ENCODE results near the gene ZNF200. TPM values are rescaled to one million over a fixed set of nuclear protein-coding genes. Genes with fewer than 3 reads are reported as not detected.
A peak's percentile ranks its signal among the peaks of the same experiment; 100 is the strongest.
"Not testable (repeated sequence)": the region's sequence is repeated elsewhere in the genome, so short reads cannot be mapped to it uniquely, and the experiment has no call there.

ZNF200 gene
- total and polyA plus RNA-seq, 3 donors from 2014 or later = 41.9 to 48.3 (median 45.2) TPM

DNA sequence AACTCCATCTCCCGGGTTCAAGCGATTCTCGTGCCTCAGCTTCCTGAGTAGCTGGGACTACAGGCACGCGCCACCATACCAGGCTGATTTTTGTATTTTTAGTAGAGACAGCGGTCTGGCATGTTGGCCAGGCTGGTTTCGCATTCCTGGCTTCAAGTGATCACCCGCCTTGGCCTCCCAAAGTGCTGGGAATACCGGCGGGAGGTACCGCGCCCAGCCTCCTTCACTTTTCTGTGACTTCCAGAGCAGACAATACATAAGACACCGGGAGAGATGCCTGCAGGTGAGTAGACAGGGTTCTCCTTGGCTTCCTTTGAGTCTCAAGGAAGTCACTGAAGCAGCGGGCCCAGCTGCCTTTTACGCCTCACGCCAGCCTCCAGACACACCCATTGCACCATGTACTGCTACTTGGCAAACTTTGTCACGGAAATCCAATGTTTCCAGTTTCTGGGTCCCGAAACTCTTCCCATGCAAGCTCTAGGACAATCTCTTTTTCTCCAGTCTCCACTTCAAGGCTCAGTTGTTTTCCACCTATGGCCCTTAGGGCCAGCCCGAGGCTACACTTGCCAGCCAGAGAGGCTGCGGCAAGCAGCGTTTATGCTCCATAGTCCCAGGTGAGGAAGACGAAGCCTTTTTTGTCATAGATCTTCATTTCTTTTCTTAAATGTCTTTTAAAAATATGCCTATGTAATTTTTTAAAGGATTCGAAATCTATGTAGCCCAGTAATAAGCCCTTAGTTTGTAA lies 47.8 kb downstream of the ZNF200 start:
- Histone ChIP-seq H3K4me3 (no peak overlapping the region), H3K4me1 (peaks cover 5% of the 10 kb centered on the region), H3K36me3 (ENCODE audit: low read depth, missing control alignments) (no peaks in the 10 kb centered on the region), H3K27ac (no peak overlapping the region), H3K27me3 (peaks cover 8% of the 10 kb centered on the region), H3K9me3 (no peaks in the 10 kb centered on the region)
- WGBS, 2 donors = 55 to 56% methylated on average over 23 of the region's 23 CpGs
- intact Hi-C loops (cut with DNase I; ENCODE audit: low total_unique reads) = no loop called here
- TF ChIP-seq, protein P1, sequence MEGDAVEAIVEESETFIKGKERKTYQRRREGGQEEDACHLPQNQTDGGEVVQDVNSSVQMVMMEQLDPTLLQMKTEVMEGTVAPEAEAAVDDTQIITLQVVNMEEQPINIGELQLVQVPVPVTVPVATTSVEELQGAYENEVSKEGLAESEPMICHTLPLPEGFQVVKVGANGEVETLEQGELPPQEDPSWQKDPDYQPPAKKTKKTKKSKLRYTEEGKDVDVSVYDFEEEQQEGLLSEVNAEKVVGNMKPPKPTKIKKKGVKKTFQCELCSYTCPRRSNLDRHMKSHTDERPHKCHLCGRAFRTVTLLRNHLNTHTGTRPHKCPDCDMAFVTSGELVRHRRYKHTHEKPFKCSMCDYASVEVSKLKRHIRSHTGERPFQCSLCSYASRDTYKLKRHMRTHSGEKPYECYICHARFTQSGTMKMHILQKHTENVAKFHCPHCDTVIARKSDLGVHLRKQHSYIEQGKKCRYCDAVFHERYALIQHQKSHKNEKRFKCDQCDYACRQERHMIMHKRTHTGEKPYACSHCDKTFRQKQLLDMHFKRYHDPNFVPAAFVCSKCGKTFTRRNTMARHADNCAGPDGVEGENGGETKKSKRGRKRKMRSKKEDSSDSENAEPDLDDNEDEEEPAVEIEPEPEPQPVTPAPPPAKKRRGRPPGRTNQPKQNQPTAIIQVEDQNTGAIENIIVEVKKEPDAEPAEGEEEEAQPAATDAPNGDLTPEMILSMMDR (IDR thresholded peaks at IDR 0.05) = no peak
- TF ChIP-seq POLR2A (IDR thresholded peaks at IDR 0.05) = no peak
- DNase-seq = no peak

DNA sequence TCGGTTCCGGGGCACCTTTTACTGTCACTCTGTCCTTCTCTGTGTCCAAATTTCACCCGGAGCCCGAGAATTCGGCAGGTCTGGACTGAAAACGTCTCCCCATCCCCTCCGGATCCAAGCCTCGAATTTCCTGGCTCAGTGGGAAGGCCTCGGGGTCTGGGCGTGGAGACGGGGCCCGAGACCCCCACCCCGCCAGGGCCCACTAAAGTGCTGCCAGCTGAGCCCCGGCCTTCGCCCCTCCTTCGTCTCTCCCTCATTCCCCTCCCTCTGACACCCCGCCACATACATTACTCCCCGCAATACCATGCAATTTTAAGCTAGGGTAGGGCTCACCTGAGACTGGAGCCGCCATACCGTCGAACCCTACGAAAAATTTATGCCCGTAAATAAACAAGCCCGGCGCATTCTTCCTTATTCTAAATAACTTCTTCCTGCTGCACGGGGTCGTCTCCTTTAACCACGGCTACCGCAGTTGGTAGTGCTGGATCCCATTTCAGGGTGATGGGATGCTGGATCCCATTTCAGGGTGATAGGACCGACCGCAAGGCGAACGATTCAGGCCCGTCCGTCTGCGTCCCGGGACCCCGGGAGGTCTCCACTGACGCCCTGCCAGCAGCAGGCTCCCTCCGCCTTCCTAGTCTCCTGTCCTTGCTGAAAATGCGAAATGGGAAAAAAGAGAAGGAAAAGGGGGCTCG lies 51.4 kb downstream of the ZNF200 start:
- H3K4me3 ChIP-seq = peak overlapping the region; percentile 31 to 34
- intact Hi-C loops (cut with DNase I; ENCODE audit: low total_unique reads) = no loop called here
- TF ChIP-seq, protein P1 (IDR thresholded peaks at IDR 0.05) = no peak
- TF ChIP-seq POLR2A (IDR thresholded peaks at IDR 0.05) = no peak

DNA sequence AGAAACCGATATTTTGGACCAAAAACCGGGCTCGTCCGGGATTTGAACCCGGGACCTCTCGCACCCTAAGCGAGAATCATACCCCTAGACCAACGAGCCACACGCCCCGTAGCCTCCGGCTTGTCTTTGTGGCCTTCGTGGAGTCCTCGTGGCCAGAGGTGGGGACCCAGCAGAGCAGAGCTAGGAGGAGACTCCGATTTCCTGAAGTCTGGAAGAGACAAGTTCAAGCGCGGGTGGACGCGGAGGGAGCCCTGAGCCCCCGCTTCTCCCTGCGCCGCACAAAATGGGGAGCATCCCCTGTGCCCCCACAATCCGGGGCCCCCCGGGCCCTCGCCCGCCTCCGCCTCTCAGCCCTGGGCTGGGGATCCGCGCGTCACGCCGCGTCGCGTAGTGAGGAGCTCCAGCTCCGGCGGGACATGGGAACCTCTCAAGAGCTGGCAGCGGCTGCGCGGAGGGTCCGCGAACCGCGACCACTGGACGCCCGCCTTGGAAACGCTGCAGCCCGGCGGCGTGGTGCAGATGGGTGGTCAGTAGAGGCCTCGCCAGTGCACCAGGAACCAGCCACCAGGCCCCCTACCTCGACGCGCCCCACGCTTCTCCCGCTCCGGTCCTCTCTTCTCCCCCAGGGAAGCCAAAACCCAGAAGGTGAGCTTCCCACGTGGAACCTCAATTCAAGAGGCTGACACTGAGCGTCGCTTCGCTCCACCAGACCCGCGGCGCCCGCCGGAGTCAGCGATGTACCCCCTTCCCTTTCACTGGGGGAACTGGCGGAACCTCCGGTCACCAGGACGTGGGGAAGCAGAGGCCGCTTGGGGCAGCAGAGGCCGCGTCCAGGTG lies 52.1 kb downstream of the ZNF200 start:
- TF ChIP-seq POLR2A (IDR thresholded peaks at IDR 0.05) = no peak
- TF ChIP-seq, protein P1 (IDR thresholded peaks at IDR 0.05) = no peak
- H3K27ac ChIP-seq = no peak overlapping the region
- no peaks in the 10 kb centered on the region for H3K36me3 ChIP-seq (ENCODE audit: low read depth, missing control alignments)
- no peaks in the 10 kb centered on the region for H3K9me3 ChIP-seq
- H3K4me3 ChIP-seq = peak overlapping the region; percentile 31 to 34
- peaks cover 8% of the 10 kb centered on the region for H3K27me3 ChIP-seq
- intact Hi-C loops (cut with DNase I; ENCODE audit: low total_unique reads) = no loop called here
- no peak for DNase-seq
- peaks cover 5% of the 10 kb centered on the region for H3K4me1 ChIP-seq
- whole genome bisulfite sequencing, 2 donors = 2 to 3% methylated on average over 26 to 72 of the region's 72 CpGs

More for the DNA sequence above, 51.4 kb downstream of the ZNF200 start:
- Histone ChIP-seq H3K27me3 (peaks cover 8% of the 10 kb centered on the region), H3K9me3 (no peaks in the 10 kb centered on the region), H3K4me1 (peaks cover 5% of the 10 kb centered on the region), H3K36me3 (ENCODE audit: low read depth, missing control alignments) (no peaks in the 10 kb centered on the region), H3K27ac (no peak overlapping the region)
- no peak for DNase-seq
- 3 to 5% methylated on average over 38 to 41 of the region's 42 CpGs for WGBS, 2 donors

DNA sequence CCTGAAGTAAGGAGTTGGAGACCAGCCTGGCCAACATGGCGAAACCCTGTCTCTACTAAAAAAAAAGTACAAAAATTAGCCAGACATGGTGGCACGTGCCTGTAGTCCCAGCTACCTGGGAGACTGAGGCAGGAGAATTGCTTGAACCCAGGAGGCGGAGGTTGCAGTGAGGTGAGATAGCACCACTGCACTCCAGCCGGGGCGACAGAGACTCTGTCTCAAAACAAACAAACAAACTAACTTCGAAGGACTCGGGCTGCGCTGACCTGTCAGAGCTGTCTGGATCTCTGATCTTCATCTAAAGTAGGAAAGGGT lies 52.7 kb downstream of the ZNF200 start:
- H3K9me3 ChIP-seq; DNase-seq; H3K36me3 ChIP-seq (ENCODE audit: low read depth, missing control alignments); H3K27me3 ChIP-seq; H3K4me1 ChIP-seq; H3K27ac ChIP-seq; intact Hi-C loops (cut with DNase I; ENCODE audit: low total_unique reads): not testable (repeated sequence)
- 24 to 33% methylated on average over 8 of the region's 8 CpGs for WGBS, 2 donors
- H3K4me3 ChIP-seq = peak overlapping the region in 1 of 2 donors; percentile 34

DNA sequence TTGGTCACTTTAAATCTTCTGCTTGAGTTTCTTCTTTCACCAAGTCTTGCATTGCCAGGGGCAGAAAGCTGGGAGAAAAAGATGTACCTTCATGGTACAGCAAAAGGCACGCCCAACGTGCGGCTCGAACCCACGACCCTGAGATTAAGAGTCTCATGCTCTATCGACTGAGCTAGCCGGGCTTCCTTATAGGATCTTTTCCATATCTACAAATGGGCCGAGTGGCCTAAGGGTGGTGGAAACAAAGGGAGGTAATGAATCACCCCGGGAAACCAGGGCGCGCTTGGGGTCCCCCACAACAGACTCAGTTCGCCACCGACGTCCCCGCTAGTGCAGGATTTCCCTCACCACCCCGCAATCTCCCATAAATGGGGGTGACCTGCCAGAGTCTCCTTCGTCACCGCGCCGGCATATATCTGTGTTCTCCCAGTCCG lies 54.5 kb downstream of the ZNF200 start:
- WGBS, 2 donors = 13 to 41% methylated on average over 21 of the region's 21 CpGs
- Histone ChIP-seq H3K27ac (no peak overlapping the region), H3K9me3 (no peaks in the 10 kb centered on the region), H3K27me3 (peaks cover 8% of the 10 kb centered on the region), H3K4me1 (peaks cover 5% of the 10 kb centered on the region), H3K36me3 (ENCODE audit: low read depth, missing control alignments) (no peaks in the 10 kb centered on the region), H3K4me3 (no peak overlapping the region)
- DNase-seq = no peak
- intact Hi-C loops (cut with DNase I; ENCODE audit: low total_unique reads) = no loop called here
- TF ChIP-seq, protein P1 (IDR thresholded peaks at IDR 0.05) = no peak
- TF ChIP-seq POLR2A (IDR thresholded peaks at IDR 0.05) = no peak
